T-helper 2 cell (primary cell): ENCODE data around the gene ZFAND4.
"Not testable (repeated sequence)": the region's sequence is repeated elsewhere in the genome, so short reads cannot be mapped to it uniquely, and the experiment has no call there.

Experiments
- DNase-seq, 5 experiments: peaks; one replicate each; pipeline versions ENCODE4 v3.0.0 to v3.0.0-alpha.2; 2012 to 2022

Gene ZFAND4

GRCh38 chr10:45586028-45586824 lies 86.3 kb downstream of the ZFAND4 start:
- peak in 1 of 5 experiments; percentile 30 for DNase-seq

GRCh38 chr10:45585131-45585530 lies 87.4 kb downstream of the ZFAND4 start:
- no peak for DNase-seq

GRCh38 chr10:45582386-45582781 lies 90.2 kb downstream of the ZFAND4 start:
- no peak for DNase-seq

GRCh38 chr10:45581582-45582385 lies 90.8 kb downstream of the ZFAND4 start:
- no peak for DNase-seq

- DNase-seq = peak in 1 of 5 experiments; percentile 35
Measured at GRCh38 chr10:45581216-45581549, 91.4 kb downstream of the ZFAND4 start.

- DNase-seq = peak in 2 of 5 experiments; percentile 25 to 50
Measured at GRCh38 chr10:45580371-45581215, 92.0 kb downstream of the ZFAND4 start.

GRCh38 chr10:45578384-45578971 lies 94.1 kb downstream of the ZFAND4 start:
- no peak for DNase-seq

- DNase-seq = no peak
Measured at GRCh38 chr10:45575966-45576597, 96.5 kb downstream of the ZFAND4 start.

- DNase-seq = not testable (repeated sequence)
Measured at GRCh38 chr10:45575032-45575761, 97.4 kb downstream of the ZFAND4 start.

GRCh38 chr10:45569471-45569870 lies 103.1 kb downstream of the ZFAND4 start:
- DNase-seq = no peak

- no peak for DNase-seq
Measured at GRCh38 chr10:45566415-45566814, 106.2 kb downstream of the ZFAND4 start.
